Parathyroid adenoma (tissue), 2 donors: ENCODE data around the gene SUCO.

Source experiments
- H2AFZ ChIP-seq: fragments of 300-600 bp; sonication (generic); one replicate; pipeline ENCODE4 v1.7.0; 2017; ENCODE audit warnings: antibody characterized with exemption, mild to moderate bottlenecking
- H3K27ac ChIP-seq: fragments of 300-600 bp; sonication (generic); one replicate; pipeline ENCODE4 v1.7.0; 2017
- H3K27me3 ChIP-seq: fragments of 300-600 bp; sonication (generic); one replicate; pipeline ENCODE4 v1.7.0; 2017; ENCODE audit warnings: low read length; ENCODE audit not compliant: control insufficient read depth, insufficient read depth
- H3K36me3 ChIP-seq: fragments of 300-600 bp; sonication (generic); one replicate; pipeline ENCODE4 v1.7.0; 2017; ENCODE audit warnings: low read length; ENCODE audit not compliant: control insufficient read depth, insufficient read depth
- H3K4me1 ChIP-seq: fragments of 300-600 bp; sonication (generic); one replicate; pipeline ENCODE4 v1.7.0; 2017; ENCODE audit warnings: control low read depth
- H3K4me2 ChIP-seq: fragments of 300-600 bp; sonication (generic); one replicate; pipeline ENCODE4 v1.7.0; 2017; ENCODE audit warnings: low read length
- H3K4me3 ChIP-seq: fragments of 300-600 bp; sonication (generic); one replicate; pipeline ENCODE4 v1.7.0; 2017; ENCODE audit warnings: low read depth, low read length
- H3K79me2 ChIP-seq: fragments of 300-600 bp; sonication (generic); one replicate; pipeline ENCODE4 v1.7.0; 2017; ENCODE audit warnings: control low read depth
- H3K9ac ChIP-seq: fragments of 300-600 bp; sonication (generic); one replicate; pipeline ENCODE4 v1.7.0; 2017; ENCODE audit warnings: mild to moderate bottlenecking
- H3K9me3 ChIP-seq: fragments of 300-600 bp; sonication (generic); one replicate; pipeline ENCODE4 v1.7.0; 2017; ENCODE audit warnings: low read length; ENCODE audit not compliant: control insufficient read depth
- CTCF ChIP-seq: fragments of 300-600 bp; sonication (generic); IDR thresholded peaks from one replicate; pipeline ENCODE4 v1.7.0; 2017; ENCODE audit warnings: antibody characterized with exemption, mild to moderate bottlenecking
- donor health status: primary hyperparathyroidism.

Gene SUCO

DNA sequence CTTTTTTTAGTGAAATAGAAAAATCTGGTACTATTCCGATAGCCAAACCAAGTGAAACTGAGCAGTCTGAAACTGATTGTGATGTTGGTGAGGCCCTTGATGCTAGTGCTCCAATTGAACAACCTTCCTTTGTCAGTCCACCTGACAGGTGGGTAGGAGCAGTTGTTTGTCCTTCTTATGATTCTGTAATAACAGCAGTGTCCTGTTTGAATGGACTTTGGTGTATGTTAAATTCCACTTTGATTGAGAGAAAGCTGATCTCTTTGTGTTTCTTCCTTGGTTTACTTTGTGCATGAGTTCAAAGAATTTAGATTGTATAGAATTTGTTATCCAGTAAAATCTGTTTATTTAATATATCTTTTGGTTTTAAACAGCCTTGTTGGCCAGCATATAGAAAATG, 24.3 kb downstream of the SUCO start:
- no peak overlapping the region for H2AFZ ChIP-seq
- no peak overlapping the region for H3K4me3 ChIP-seq
- no peaks in the 10 kb centered on the region for H3K9me3 ChIP-seq
- no peak for TF ChIP-seq CTCF
- peaks cover 2% of the 10 kb centered on the region for H3K79me2 ChIP-seq
- no peak overlapping the region for H3K9ac ChIP-seq
- no peaks in the 10 kb centered on the region for H3K27me3 ChIP-seq
- H3K4me1 ChIP-seq = no peaks in the 10 kb centered on the region
- no peaks in the 10 kb centered on the region for H3K36me3 ChIP-seq
- no peak overlapping the region for H3K27ac ChIP-seq
- no peak overlapping the region for H3K4me2 ChIP-seq

DNA sequence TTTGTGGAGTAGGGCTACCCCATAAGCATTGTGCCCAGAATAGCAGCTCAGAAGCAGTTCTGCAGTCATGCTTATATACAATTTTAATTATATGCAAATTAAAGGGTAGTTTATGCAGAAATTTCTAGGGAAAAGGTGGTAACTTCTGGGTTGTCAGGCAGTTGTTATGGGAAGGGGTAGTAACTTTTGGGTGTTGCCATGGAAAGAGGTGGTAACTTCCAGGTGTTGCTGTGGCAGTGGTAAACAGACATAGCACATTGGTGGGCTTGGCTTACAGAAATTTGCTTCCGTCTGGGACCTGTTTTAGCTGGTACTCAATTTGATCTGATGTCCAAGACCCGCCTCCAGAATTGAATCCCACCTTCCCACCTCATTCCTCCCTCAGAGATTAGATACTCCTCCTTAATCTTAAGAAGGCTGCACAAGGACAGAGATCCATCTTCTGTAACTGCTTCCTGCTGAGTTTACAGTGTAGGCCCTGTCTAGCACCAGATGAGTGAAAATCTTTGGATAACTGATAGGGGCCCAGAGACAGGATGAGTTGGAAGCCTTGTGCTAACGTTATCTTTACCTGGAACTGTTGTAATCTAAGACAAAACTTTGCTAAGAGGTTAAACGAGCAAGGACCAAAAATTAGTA, 26.7 kb downstream of the SUCO start:
- Histone ChIP-seq H3K36me3 (no peaks in the 10 kb centered on the region), H3K9ac (no peak overlapping the region), H3K4me3 (no peak overlapping the region), H3K4me2 (no peak overlapping the region), H3K27me3 (no peaks in the 10 kb centered on the region), H2AFZ (no peak overlapping the region), H3K27ac (no peak overlapping the region), H3K79me2 (peaks cover 2% of the 10 kb centered on the region), H3K9me3 (no peaks in the 10 kb centered on the region), H3K4me1 (no peaks in the 10 kb centered on the region)
- TF ChIP-seq CTCF = no peak

DNA sequence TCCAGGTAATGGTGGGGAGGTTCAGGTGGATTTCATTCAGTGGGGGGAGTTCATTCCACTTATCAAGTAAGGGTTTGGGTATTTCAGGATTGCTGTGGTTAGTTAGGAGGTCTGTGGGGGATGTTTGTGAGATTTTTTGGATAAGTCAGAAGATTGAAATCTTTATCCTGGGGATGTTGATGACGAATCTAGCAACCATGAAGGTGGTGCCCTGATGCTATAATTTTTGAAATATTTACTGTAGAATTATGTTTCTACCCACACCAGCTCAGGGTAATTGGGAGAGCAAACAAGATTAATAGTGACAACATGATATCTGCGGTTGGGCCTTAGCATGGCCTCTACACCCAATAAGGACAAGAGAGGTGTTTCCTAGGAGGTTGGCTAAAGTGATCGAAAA, 28.3 kb downstream of the SUCO start:
- Histone ChIP-seq H3K36me3 (no peaks in the 10 kb centered on the region), H2AFZ (no peak overlapping the region), H3K27ac (no peak overlapping the region), H3K4me3 (no peak overlapping the region), H3K9ac (no peak overlapping the region), H3K4me1 (no peaks in the 10 kb centered on the region), H3K9me3 (no peaks in the 10 kb centered on the region), H3K4me2 (no peak overlapping the region), H3K27me3 (no peaks in the 10 kb centered on the region), H3K79me2 (no peaks in the 10 kb centered on the region)
- TF ChIP-seq CTCF = no peak

- no peaks in the 10 kb centered on the region for H3K36me3 ChIP-seq
- H3K4me2 ChIP-seq = no peak overlapping the region
- H3K9me3 ChIP-seq = no peaks in the 10 kb centered on the region
- no peak for TF ChIP-seq CTCF
- H3K27ac ChIP-seq = no peak overlapping the region
- H3K79me2 ChIP-seq = no peaks in the 10 kb centered on the region
- no peak overlapping the region for H3K4me3 ChIP-seq
- no peak overlapping the region for H3K9ac ChIP-seq
- H2AFZ ChIP-seq = no peak overlapping the region
- no peaks in the 10 kb centered on the region for H3K4me1 ChIP-seq
- no peaks in the 10 kb centered on the region for H3K27me3 ChIP-seq
Measured at GRCh38 chr1:172566196-172566997, 33.4 kb downstream of the SUCO start.
